Cardiac septum (tissue), 1 donor: ENCODE data around the gene KLHL17. TPM values are rescaled to one million over a fixed set of nuclear protein-coding genes. Genes with fewer than 3 reads are reported as not detected.

ENCODE experiments used
- DNase-seq: peaks from one replicate; pipeline ENCODE4 v3.0.0-alpha.2; 2020; ENCODE audit warnings: low spot score
- intact Hi-C: fragments of 100-400 bp; cut with DNase I; formaldehyde crosslinking; loops from one replicate; pipeline ENCODE4 v1.14.0; 2022
- total RNA-seq: library from RNA; stranded (reverse); fragmentation: NEBNext Ultra II Directional; extraction: Animal tissue kit (Norgen Biotek cat#: 25700); gene quantifications from one replicate; pipeline ENCODE4 v1.2.1, GENCODE V29; 2021
- donor health status: DM: no; HTN: no; CAD: no.

KLHL17 gene
- total RNA-seq, 1 donor from 2014 or later = 4.8 TPM

DNA sequence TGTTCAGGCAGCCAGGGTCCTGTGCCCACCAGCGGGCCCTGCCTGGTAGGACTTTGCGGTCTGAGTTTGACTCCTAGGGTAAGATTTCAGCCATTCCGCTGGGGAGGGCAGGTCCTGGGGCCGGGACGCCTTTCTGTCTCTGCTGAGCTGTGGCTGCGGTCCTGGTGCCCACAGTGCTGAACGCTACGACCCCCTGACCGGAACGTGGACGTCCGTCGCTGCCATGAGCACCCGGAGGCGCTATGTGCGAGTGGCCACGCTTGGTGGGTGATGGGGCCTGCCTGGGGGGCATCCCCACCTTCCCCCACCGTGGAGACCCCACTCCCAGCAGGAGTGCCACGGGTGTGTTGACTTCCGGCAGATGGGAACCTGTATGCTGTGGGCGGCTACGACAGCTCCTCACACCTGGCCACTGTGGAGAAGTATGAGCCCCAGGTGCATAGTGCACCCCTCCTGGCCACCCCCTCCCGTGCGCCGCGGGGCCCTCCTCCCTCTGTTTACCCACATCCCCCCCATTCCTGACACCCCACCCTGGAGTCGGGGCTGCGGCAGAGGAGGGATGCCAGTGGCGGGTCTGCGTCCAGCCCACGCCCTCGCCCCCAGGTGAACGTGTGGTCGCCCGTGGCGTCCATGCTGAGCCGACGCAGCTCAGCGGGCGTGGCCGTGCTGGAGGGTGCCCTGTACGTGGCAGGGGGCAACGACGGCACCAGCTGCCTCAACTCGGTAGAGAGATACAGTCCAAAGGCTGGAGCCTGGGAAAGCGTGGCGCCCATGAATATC, 3.6 kb downstream of the KLHL17 start:
- DNase-seq = no peak

DNA sequence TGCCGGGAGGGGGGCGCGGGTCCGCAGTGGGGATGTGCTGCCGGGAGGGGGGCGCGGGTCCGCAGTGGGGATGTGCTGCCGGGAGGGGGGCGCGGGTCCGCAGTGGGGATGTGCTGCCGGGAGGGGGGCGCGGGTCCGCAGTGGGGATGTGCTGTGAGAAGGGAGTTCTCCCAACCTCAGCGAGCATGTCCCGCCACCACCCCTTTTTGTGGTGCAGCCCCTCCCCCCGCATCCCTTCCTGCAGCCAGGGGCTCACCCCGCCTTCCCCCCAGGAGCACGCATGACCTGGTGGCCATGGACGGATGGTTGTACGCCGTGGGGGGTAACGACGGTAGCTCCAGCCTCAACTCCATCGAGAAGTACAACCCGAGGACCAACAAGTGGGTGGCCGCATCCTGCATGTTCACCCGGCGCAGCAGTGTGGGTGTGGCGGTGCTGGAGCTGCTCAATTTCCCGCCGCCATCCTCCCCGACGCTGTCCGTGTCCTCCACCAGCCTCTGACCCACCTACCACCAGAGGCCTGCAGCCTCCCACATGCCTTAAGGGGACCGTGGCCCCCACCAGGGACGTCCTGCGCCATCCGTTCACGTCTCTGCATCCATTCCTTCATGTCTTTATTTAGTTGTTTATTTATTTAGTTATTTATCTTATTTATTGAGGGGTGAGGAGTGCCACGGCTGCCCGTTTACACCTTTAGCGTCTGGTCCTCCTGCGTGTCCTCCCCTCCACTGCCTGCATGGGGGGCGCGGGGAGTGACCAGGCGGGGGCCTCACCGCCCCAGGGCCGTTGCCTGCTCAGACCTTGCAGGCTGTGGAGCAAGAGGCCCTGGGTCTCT, 4.5 kb downstream of the KLHL17 start:
- intact Hi-C loops = no loop called here
- no peak for DNase-seq

More for the DNA sequence above, 3.6 kb downstream of the KLHL17 start:
- intact Hi-C loops = no loop called here

DNA sequence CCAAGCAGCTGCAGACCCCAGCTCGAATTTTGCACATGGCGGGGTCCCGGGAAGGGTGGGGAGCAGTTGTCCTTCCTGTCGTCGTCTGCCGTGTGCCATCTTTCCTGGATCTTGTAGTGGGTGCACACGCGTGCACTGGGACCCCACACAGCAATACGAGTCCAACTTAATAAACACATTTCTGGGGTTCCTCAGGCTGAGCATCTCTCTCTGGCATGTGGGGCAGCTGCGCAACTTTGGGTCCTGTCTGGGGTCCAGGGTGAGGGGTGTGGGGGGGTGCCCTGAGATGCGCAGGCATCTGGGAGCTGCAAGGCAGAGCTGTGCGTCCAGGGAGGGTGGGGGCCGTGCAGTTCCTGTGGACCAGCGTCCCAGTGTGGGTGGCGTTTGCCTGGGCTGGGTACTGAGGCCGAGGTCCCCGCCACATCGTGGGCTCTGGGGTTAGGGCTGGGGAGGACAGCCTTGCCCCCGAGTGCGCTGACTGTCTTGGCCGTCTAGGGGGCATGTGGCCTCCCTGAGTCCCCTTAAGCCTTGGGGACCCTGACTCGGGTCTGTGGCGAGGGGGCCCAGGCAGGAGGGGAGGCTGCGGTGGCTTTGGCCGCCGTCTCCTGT, 5.2 kb downstream of the KLHL17 start:
- DNase-seq = no peak
- intact Hi-C loops = no loop called here

DNA sequence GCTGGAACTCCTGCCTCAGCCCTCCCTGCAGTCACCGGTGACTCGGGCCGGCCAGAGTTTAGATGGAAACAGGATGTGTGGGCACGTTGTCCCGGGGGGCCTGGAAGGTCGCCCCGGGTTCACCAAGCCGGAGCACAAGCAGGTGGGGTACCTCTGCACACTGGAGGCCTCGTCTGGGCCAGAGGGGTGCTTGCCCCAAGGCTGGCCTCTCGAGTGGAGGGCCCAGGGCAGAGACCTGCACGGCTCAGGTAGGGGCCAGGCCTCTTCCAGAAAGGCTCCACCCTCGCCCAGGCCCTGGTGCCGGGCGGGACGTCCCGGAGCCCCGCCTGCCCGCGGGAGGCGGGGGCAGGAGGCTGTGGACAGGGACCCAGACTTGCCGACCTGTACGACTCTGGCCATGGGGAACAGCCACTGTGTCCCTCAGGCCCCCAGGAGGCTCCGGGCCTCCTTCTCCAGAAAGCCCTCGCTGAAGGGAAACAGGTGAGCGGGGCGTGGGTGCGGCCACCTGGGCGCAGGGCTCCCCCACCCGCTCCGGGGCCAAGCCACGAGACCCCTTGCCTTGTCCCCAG, 5.8 kb downstream of the KLHL17 start, which contains the start of gene PLEKHN1:
Gene PLEKHN1 (plus strand): TSS at position 348 of the 569 bp plus-strand sequence. CDS start 50 bp downstream, at position 398.
- no peak for DNase-seq
- intact Hi-C loops = no loop called here

DNA sequence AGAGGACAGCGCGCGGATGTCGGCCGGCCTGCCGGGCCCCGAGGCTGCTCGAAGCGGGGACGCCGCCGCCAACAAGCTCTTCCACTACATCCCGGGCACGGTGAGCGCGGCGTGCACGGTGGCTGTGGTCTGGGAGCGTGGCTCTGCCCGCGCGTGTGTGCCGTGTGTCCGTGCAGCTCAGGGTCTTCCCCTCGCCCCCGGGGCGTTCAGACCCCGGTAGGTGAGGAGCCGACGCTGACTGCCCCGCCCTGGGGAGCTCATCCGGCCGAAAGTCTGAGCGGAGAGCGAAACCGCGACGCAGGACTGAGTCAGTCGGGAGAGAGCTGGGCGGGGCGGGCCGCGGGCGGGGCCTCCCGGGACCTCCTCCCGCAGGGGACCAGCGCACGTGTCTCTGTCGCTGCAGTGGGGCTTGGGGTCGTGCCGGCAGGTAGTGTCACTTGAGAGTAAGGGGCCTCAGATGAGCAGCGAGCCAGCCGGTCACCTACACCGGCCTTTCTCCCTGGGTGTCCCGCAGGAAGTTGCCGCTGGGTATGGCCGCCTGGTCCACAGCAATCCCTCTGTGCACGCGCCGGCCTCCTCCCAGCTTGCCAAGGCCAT, 6.4 kb downstream of the KLHL17 start:
- peak; percentile 91 for DNase-seq
- intact Hi-C loops = no loop called here

DNA sequence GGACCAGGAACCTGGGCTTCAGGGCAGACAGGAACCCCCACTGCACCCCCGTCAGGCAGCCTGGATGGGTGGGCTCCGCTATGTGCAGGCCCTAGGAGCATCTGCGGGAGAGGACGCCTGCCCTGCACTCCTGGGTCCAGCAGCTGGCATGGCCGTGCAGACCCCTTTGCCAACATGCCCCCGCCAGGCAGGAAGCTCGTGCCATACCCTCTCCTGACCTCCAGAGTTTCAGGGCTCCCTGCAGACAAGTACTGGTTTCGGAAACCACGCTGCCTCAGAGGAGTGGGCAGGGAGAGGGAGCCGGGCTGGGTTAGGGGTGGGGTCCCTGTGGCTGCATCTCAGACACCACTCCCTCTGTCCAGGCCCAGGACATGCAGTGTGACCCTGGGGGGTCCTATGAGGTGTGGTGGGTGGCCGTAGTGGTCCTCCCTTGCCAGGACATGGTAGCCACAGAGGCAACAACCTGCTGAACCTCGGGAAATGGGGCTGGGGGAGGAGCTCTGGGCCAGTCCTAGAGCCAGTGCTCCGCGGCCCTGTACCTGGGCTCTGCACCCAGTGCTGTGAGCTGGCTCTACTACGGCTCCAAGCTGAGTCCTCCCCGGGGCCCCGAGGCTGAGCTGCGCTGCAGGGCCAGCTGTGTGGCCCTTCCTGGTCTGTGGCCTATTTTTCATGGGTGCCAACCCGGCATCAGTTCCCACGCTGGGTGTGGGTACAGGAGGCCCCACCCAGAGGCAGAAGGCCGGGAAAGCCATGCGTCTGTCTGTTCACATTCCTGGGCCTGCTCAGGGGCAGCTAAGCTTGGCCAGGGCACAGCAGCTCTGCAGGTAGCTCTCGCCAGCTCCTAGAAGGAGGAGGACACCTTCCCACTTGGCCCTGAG, 7.3 kb downstream of the KLHL17 start:
- DNase-seq = no peak
- intact Hi-C loops = no loop called here

DNA sequence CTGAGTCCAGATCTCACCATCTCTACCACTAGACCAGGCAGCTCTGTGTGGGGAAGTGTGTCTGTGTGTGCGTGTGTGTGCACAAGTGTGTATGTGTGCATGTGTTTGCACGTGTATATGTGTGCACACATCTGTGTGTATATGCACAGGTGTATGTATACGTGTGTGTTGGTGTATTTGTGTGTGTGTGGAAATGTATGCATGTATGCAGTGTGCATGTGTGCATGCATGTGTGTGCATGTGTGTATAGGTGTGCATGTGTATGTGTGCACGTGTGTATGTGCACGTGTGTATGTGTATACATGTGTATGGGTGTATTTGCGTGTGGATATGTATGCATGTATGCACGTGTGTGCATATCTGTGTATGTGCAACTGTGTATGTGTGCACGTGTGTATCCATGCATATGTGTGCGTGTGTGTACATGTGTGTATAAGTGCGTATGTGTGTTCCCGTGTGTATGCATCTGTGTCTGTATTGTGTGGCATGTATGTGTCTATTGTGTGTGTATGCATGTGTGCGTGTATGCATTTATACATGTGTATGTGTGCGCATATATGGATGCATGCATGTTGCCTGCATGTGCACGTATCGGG, 9.0 kb downstream of the KLHL17 start:
- intact Hi-C loops = no loop called here
- DNase-seq = no peak

DNA sequence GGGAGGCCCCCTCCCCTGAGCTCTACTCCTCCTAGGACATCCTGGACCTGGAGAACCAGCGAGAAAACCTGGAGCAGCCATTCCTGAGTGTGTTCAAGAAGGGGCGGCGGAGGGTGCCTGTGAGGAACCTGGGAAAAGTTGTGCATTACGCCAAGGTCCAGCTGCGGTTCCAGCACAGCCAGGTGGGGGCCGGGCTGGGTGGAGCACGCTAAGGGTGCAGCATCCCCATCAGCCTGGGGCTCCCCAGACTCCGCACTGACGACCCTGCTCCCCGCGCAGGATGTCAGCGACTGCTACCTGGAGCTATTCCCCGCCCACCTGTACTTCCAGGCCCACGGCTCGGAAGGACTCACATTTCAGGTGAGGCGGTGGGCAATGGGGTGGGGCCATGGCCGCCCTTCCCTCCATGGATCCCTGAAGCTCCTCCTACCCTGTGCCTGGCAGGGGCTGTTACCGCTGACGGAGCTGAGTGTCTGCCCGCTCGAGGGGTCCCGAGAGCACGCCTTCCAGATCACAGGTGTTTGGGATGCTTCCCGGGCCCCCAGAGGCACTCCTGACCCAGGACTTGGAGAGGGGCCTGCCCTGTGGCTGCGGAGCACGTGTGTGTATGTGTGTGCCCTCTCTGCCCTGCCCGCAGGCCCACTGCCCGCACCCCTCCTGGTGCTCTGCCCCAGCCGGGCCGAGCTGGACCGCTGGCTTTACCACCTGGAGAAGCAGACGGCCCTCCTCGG, 10.0 kb downstream of the KLHL17 start:
- intact Hi-C loops = no loop called here
- no peak for DNase-seq

DNA sequence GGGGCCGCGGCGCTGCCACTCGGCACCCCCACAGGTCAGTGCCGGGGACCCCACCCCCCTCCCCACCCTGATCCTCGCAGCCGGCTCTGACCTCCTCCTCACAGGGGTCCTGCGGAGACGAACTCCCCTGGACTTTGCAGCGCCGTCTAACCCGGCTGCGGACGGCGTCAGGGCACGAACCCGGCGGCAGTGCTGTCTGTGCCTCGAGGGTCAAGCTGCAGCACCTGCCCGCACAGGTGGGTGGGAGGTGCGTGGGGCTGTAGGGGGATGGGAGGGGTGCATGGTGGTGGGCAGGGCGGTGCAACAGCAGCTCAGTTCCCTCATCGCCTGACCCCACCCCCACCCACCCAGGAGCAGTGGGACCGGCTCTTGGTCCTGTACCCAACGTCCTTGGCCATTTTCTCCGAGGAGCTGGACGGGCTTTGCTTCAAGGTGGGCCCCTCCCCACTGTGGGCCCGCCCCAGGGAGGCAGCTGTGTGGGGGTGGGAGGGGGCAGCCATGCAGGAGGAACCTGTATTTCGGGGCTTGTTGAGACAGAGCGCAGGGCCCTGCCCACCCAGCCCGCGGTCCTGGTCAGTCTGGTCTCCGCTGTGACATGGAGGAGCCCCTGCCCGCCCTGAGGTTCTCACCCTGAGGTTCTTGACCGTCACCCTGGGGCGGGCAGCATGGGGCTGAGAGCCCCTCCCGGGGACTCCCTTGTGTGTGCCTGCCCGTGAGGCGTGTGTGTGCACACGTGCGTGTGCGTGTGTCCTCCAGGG, 10.8 kb downstream of the KLHL17 start:
- intact Hi-C loops = no loop called here
- no peak for DNase-seq

DNA sequence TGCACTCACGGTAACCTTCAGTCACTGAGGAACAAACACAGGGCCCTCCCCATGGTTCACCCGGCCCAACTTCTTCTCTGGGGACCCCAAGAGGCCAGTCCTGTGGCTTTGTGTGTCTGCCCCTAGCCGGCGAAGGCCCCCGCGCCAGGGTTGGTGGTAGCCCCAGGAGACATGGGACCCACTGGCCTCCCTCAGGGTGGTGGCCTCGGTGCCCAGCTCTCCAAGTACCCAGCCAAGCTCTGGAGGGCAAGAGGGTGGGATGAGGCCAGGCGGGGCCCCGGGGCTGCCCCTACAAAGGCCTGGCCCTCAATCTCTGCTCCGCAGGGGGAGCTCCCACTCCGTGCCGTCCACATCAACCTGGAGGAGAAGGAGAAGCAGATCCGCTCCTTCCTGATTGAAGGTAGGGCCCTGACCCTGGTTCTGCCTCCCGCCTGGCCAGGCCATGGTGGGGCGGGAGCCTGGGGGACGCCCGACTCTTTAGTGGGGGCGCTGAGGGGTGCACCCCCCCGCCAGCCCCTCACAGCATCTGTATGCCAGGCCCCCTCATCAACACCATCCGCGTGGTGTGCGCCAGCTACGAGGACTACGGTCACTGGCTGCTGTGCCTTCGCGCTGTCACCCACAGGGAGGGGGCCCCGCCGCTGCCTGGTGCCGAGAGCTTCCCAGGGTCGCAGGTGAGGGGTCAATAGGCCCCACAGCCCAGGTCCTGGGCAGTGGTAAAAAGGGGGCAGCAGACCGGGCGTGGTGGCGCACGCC, 11.5 kb downstream of the KLHL17 start:
- DNase-seq = no peak
- intact Hi-C loops = no loop called here

DNA sequence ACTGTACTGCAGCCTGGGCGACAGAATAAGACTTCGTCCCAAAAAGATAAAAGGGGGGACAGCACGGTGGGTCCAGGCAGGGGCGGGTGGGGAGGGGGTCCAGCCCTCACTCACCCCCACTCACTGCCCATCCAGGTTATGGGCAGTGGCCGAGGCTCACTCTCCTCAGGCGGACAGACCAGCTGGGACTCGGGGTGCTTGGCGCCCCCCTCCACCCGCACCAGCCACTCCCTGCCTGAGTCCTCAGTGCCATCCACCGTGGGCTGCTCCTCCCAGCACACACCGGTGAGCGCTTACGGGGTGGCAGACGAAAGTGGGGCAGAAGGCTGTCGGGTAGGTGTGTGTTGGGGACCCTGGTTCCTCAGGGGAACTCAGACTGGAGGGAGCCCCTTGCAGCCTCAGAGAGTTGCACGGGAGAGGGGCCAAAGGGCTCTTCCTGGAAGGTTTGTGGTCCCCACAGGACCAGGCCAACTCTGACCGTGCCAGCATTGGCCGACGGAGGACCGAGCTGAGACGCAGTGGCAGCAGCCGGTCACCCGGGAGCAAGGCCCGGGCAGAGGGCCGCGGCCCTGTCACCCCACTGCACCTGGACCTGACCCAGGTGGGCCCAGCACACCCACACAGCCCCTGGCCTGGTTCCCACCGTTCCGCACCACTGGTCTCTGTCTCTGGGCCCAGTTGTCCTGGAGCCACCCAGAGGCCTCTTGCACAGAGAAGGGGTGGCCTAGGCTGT, 12.5 kb downstream of the KLHL17 start:
- DNase-seq = no peak
- intact Hi-C loops = no loop called here

DNA sequence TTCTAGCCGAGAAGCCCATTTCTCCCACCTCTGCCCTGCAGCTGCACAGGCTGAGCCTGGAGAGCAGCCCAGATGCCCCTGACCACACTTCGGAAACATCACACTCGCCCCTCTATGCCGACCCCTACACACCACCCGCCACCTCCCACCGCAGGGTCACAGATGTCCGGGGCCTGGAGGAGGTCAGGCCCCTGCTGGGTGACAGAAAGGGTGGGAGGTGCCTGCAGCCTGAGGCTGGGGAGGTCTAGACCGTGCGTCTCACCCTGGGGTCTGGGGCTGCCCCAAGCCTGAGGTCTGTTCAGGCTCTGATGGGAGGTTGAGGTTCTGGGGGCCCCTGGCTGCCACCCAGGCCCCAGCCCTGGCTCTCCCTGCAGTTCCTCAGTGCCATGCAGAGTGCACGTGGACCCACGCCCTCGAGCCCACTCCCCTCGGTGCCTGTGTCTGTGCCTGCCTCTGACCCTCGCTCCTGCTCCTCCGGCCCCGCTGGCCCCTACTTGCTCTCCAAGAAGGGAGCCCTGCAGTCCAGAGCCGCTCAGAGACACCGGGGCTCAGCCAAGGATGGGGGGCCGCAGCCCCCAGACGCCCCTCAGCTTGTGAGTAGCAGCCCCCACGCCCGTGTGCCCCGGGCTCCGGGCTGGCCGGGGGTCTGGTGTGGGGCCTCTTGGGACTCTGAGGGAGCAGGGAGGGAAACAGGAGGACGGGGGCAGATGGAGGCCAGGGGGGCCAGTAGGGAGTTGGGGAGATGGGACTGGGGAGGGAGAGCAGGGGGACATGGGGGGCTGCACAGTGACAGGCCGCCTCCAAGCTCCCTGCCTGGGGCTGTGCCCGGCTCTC, 13.3 kb downstream of the KLHL17 start:
- intact Hi-C loops = no loop called here
- DNase-seq = no peak

DNA sequence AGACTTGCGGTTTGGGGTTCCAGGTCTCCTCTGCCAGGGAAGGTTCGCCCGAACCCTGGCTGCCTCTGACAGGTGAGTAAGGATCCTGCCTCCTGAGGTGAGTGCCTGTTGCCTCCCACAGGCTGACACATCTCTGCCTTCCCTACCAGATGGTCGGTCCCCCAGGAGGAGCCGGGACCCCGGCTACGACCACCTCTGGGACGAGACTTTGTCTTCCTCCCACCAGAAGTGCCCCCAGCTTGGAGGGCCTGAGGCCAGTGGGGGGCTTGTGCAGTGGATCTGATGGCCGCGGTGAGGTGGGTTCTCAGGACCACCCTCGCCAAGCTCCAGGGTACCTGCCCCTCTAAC, 13.9 kb downstream of the KLHL17 start:
- no peak for DNase-seq
- intact Hi-C loops = no loop called here

DNA sequence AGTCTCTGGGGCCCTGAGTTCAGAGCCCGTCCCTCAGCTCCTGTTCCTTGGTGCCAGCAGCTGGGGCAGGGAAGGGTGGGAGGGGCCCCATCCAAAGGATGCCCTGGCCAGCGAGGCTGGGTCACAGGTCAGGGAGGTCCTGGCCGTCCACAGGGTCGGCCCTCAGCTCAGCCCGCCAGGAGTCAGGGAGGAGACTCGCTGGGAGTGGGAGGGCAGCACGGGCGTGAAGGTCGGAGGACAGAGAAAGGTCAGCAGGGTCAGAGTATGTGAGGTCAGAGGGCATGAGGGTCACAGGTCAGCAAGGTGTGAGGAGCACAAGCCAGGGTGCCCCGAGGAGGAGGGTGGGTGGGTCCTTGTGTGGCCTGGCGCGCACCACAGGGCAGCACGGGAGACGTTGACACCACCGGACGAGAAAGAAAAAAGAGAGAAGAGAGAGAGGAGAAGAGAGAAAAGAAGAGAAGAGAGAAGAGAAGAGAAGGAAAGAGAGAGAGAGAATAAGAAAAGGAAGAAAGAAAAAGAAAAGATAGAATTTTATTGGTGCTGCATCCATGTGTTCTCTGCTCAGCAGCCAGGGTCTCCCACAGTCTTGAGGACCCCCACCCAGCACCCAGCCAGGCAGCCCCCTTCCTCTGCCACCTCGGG, 14.4 kb downstream of the KLHL17 start:
- no peak for DNase-seq
- intact Hi-C loops = no loop called here
